GM10248 (cell line): ENCODE data around the gene COQ7.

Experiments
- CTCF ChIA-PET: fragments of 300-600 bp; sonication (Branson Sonifier 250); formaldehyde crosslinking; extraction: SDS; loops from one replicate; lab custom pipeline; 2021; ENCODE audit warnings: antibody characterized with exemption; lab: Yijun Ruan, JAX
- POLR2A ChIA-PET: fragments of 350-650 bp; sonication (Branson Sonifier 250); formaldehyde crosslinking; extraction: SDS; loops from one replicate; lab custom pipeline; 2020; ENCODE audit warnings: antibody characterized with exemption; lab: Yijun Ruan, JAX
- DNase-seq: peaks from one replicate; pipeline ENCODE4 v3.0.0; 2012; ENCODE audit errors: extremely low spot score
- TF ChIP-seq, protein P1 (sequence below): IDR thresholded peaks from 2 replicates; pipeline ENCODE4 v1.5.1; 2012; ENCODE audit warnings: mild to moderate bottlenecking, low read depth; ENCODE audit errors: extremely low read depth, missing control alignments, control extremely low read depth

Gene COQ7

GRCh38 chr16:19068237-19068815, 912 bp downstream of the COQ7 start:
- TF ChIP-seq, protein P1, sequence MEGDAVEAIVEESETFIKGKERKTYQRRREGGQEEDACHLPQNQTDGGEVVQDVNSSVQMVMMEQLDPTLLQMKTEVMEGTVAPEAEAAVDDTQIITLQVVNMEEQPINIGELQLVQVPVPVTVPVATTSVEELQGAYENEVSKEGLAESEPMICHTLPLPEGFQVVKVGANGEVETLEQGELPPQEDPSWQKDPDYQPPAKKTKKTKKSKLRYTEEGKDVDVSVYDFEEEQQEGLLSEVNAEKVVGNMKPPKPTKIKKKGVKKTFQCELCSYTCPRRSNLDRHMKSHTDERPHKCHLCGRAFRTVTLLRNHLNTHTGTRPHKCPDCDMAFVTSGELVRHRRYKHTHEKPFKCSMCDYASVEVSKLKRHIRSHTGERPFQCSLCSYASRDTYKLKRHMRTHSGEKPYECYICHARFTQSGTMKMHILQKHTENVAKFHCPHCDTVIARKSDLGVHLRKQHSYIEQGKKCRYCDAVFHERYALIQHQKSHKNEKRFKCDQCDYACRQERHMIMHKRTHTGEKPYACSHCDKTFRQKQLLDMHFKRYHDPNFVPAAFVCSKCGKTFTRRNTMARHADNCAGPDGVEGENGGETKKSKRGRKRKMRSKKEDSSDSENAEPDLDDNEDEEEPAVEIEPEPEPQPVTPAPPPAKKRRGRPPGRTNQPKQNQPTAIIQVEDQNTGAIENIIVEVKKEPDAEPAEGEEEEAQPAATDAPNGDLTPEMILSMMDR = no peak
- POLR2A ChIA-PET = interaction anchor here (0.7 kb wide), 2 partner anchors 159 to 443 kb away, joined by 7 to 8 read pairs; no protein-coding TSS in a partner anchor
- DNase-seq = no peak
- CTCF ChIA-PET = interaction anchor here (0.6 to 5.8 kb wide), 3 partner anchors 17 to 111 kb away, joined by 4 to 40 read pairs (median 4); no protein-coding TSS in a partner anchor

- DNase-seq = peak; percentile 55
- ChIA-PET POLR2A (interaction anchor here (1.1 kb wide), 1 partner anchor 282 kb away, joined by 5 read pairs; the partner anchor contains the start of gene RPS15A), CTCF (interaction anchor here (0.7 to 5.8 kb wide), 5 partner anchors 9 to 282 kb away, joined by 3 to 40 read pairs (median 4); partner anchors contain the start of gene RPS15A)
- TF ChIP-seq, protein P1 = peak; percentile 51
Observed at GRCh38 chr16:19071811-19072777, 4.7 kb downstream of the COQ7 start.

GRCh38 chr16:19073344-19073743, 5.9 kb downstream of the COQ7 start:
- TF ChIP-seq, protein P1 = no peak
- no peak for DNase-seq
- ChIA-PET CTCF (interaction anchor here (0.7 to 5.8 kb wide), 2 partner anchors 8 to 12 kb away, joined by 4 to 40 read pairs; no protein-coding TSS in a partner anchor), POLR2A (no interaction called here)

DNA sequence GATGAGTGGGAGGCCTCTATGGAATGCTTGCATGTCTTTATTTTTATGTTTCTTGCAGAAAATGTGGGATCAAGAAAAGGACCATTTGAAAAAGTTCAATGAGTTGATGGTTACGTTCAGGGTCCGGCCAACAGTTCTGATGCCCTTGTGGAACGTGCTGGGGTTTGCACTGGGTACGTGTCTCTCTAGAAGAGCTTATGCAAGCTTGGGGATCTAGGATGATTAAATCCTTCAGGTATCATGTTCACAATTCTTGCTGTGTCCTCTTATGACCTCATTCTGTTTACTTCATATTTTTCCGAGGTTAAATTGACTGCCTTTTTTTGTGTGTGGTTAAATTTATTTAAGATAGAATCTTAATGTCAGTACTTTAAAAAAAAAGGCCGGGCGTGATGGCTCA, 6.4 kb downstream of the COQ7 start:
- TF ChIP-seq, protein P1 = no peak
- CTCF ChIA-PET = interaction anchor here (5.8 kb wide), 1 partner anchor 11 kb away, joined by 40 read pairs; no protein-coding TSS in a partner anchor
- POLR2A ChIA-PET = no interaction called here
- DNase-seq = no peak

GRCh38 chr16:19075511-19075910, 8.1 kb downstream of the COQ7 start:
- TF ChIP-seq, protein P1 = no peak
- CTCF ChIA-PET = interaction anchor here (2.6 kb wide), 1 partner anchor 11 kb away, joined by 16 read pairs; no protein-coding TSS in a partner anchor
- no peak for DNase-seq
- POLR2A ChIA-PET = no interaction called here

DNA sequence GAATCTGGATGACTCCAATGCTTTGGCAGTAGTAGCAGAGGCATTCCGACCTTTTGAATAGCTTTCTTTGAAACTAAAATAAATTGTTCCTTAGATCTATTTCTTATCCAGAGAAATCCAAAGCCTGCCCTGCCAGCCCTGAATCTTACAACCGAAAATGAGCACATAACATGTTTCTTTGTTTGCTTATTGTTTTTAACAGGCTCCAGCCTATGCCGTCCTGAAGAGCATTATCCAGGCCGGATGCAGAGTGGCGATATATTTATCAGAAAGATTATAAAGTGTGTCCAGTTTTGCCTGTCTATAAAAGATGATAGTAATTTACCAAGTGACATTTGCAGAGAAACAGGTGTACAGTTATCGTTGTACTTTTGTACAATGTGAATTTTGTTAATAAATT, 10.5 kb downstream of the COQ7 start:
- TF ChIP-seq, protein P1 = no peak
- DNase-seq = no peak
- CTCF ChIA-PET = interaction anchor here (1.7 to 2.6 kb wide), 2 partner anchors 8 to 101 kb away, joined by 5 to 16 read pairs; no protein-coding TSS in a partner anchor
- POLR2A ChIA-PET = no interaction called here
